ENCODE results near the gene SPATA33.

DNA sequence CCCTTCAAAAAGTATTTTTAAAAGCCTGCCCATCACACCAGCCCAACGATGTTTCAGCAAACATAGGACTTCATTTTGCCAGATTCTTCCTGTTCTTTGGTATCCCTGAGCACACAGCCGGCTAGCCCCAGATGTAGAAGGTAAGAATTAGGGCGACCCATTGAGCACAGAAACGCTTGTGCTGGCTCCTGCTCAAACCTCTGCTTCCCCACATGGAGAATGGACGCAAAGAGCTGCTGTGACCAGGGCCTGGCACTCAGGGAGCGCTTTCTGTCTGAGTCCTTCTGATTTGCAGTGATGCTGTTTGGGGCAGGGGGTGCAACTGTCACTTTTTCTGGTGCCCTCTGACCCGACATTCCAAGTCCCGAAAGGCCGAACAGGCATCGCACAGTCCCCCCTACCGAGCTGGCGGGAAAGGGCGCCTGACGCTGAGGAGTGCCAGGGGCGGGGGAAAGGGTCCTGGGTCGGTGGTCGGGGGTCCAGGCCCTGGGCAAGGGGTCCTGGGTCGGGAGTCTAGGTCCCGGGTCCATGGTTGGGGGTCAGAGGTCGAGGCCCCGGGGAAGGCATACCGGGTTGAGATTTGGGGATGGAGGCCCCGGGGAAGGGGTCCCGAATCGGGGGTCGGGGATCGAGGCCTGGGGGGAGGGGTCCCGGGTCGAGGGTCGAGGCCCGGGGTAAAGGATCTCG, 1.1 kb upstream of the SPATA33 start:
- no peak for TF ChIP-seq CTCF (IDR thresholded peaks at IDR 0.05; ENCODE audit: low read length)
- TF ChIP-seq EZH2 (optimal IDR thresholded peaks at IDR 0.05; ENCODE audit: low read depth, low read length), result no peak

All from MM.1S (cell line).